Uterus (tissue), 4 donors: ENCODE measurements around the gene THAP4. TPM values are rescaled to one million over a fixed set of nuclear protein-coding genes. Genes with fewer than 3 reads are reported as not detected.

ENCODE experiments used
- DNase-seq, 2 donors: peaks; one replicate each; pipeline ENCODE4 v3.0.0-alpha.2; 2019 to 2020
- H3K27ac ChIP-seq, 2 donors: fragments of 200-600 bp; sonication (generic); 1 replicate in 1 of 2; 2 replicates in 1 of 2; pipeline ENCODE4 v1.5.1; 2016 to 2018
- H3K27me3 ChIP-seq, 2 donors: fragments of 200-600 bp; sonication (generic); one replicate each; pipeline ENCODE4 v1.5.1; 2018 to 2019; ENCODE audit warnings: control low read depth in 1 of 2
- H3K36me3 ChIP-seq, 2 donors: fragments of 200-600 bp; sonication (generic); one replicate each; pipeline ENCODE4 v1.5.1; 2019; ENCODE audit warnings: control low read depth in 1 of 2
- H3K4me1 ChIP-seq, 2 donors: fragments of 200-600 bp; sonication (generic); one replicate each; pipeline ENCODE4 v1.5.1; 2018 to 2019; ENCODE audit warnings: control low read depth in 1 of 2
- H3K4me3 ChIP-seq, 2 donors: fragments of 200-600 bp; sonication (generic); 1 replicate in 1 of 2; 2 replicates in 1 of 2; pipeline ENCODE4 v1.5.1; 2018 to 2019; ENCODE audit warnings: mild to moderate bottlenecking in 1 of 2
- H3K9me3 ChIP-seq, 2 donors: fragments of 200-600 bp; sonication (generic); one replicate each; pipeline ENCODE4 v1.5.1; 2019; ENCODE audit warnings: control low read depth in 1 of 2
- POLR2A ChIP-seq, 2 donors: fragments of 450-650 bp; IDR thresholded peaks; one replicate each; pipeline ENCODE4 v1.6.1; 2016; ENCODE audit warnings: antibody characterized with exemption in 2 of 2, mild to moderate bottlenecking in 1 of 2, moderate library complexity in 1 of 2
- intact Hi-C: fragments of 100-400 bp; cut with DNase I; formaldehyde crosslinking; loops from one replicate; pipeline ENCODE4 v1.15.1; 2023; ENCODE audit warnings: low total_unique reads
- total RNA-seq, 4 donors: library from RNA; depleted of rRNA in 3 of 4; stranded (reverse); fragments of >200 nt in 3 of 4; gene quantifications; one replicate each; pipeline versions ENCODE4 v1.1.0 to v1.2.4, GENCODE V29; 2014 to 2023
- TF ChIP-seq, protein P1 (sequence below), 4 experiments: fragments of 200-600 bp in 2 of 4; fragments of 450-650 bp in 2 of 4; sonication (generic) in 2 of 4; IDR thresholded peaks; one replicate each; pipeline ENCODE4 v1.5.1; 2016 to 2019; ENCODE audit warnings: antibody characterized with exemption in 4 of 4, mild to moderate bottlenecking in 2 of 4, moderate library complexity in 1 of 4
- donor health status: DM: yes; HTN: yes; CAD: no.

THAP4 gene
- total RNA-seq, 4 donors from 2014 or later: 21.2 to 42.7 (median 28.9) TPM

DNA sequence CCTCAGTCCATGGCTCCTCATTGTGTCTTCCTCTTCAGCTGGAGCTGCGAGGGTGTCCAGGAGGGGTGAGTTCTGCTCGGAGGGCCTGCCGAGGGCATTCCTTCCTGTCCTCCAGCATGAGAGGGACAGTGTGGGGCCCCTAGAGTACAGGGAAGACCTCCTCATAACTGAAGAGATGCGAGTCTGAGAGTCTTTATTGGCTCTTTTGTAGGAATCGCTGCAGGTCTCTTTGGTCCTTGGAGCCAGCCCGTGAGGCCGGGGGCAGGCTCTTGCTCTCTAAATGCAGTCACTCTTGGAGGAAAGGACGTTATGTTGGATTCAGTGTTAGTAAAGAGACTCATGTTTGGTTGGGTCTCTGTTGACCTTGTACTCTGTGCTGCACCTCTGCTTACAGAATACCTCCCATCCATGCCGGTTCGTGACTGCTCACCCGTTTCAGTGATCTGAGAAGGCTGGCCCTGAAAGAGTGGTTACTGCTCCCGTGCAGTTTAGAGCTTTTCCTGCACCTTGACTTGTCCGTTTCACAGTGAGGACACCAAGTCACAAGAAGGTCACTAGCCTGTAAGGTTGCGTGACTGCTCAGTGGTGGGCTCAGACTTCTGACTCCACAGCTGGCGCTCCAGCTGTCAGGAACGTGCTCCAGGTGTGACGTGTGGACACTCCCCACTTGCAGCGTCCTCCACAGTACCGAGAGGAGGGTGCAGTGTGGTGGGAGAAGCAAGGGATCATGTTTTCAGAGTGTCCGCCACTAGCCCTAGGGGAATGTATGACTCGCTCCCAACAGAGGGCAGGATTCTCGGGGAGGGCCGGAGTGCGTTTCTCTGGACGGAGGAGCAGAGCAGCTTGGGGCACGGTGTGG, 8.3 kb upstream of the THAP4 start:
- TF ChIP-seq POLR2A (IDR thresholded peaks at IDR 0.05): no peak
- TF ChIP-seq, protein P1, sequence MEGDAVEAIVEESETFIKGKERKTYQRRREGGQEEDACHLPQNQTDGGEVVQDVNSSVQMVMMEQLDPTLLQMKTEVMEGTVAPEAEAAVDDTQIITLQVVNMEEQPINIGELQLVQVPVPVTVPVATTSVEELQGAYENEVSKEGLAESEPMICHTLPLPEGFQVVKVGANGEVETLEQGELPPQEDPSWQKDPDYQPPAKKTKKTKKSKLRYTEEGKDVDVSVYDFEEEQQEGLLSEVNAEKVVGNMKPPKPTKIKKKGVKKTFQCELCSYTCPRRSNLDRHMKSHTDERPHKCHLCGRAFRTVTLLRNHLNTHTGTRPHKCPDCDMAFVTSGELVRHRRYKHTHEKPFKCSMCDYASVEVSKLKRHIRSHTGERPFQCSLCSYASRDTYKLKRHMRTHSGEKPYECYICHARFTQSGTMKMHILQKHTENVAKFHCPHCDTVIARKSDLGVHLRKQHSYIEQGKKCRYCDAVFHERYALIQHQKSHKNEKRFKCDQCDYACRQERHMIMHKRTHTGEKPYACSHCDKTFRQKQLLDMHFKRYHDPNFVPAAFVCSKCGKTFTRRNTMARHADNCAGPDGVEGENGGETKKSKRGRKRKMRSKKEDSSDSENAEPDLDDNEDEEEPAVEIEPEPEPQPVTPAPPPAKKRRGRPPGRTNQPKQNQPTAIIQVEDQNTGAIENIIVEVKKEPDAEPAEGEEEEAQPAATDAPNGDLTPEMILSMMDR (IDR thresholded peaks at IDR 0.05): no peak
- intact Hi-C loops: no loop called here
- H3K27me3 ChIP-seq: no peaks in the 10 kb centered on the region
- H3K27ac ChIP-seq: no peak overlapping the region
- H3K4me3 ChIP-seq: no peak overlapping the region
- no peaks in the 10 kb centered on the region for H3K4me1 ChIP-seq
- no peaks in the 10 kb centered on the region for H3K36me3 ChIP-seq
- H3K9me3 ChIP-seq: no peaks in the 10 kb centered on the region
- DNase-seq: no peak

GRCh38 chr2:241641631-241642030, 4.7 kb upstream of the THAP4 start:
- intact Hi-C loops: no loop called here
- no peak for TF ChIP-seq POLR2A (IDR thresholded peaks at IDR 0.05)
- TF ChIP-seq, protein P1 (IDR thresholded peaks at IDR 0.05): no peak
- peaks cover 7 to 13% of the 10 kb centered on the region in 2 donors for H3K4me1 ChIP-seq

GRCh38 chr2:241640165-241640795, 3.3 kb upstream of the THAP4 start:
- H3K4me1 ChIP-seq: peaks cover 7 to 13% of the 10 kb centered on the region in 2 donors
- DNase-seq: no peak
- no peaks in the 10 kb centered on the region for H3K27me3 ChIP-seq
- H3K4me3 ChIP-seq: no peak overlapping the region
- no peak for TF ChIP-seq POLR2A (IDR thresholded peaks at IDR 0.05)
- TF ChIP-seq, protein P1 (IDR thresholded peaks at IDR 0.05): no peak
- H3K9me3 ChIP-seq: no peaks in the 10 kb centered on the region
- no peak overlapping the region for H3K27ac ChIP-seq
- no peaks in the 10 kb centered on the region for H3K36me3 ChIP-seq
- intact Hi-C loops: no loop called here

More at GRCh38 chr2:241641631-241642030, 4.7 kb upstream of the THAP4 start:
- DNase-seq: no peak
- Histone ChIP-seq H3K27ac (no peak overlapping the region), H3K36me3 (no peaks in the 10 kb centered on the region), H3K4me3 (no peak overlapping the region), H3K27me3 (no peaks in the 10 kb centered on the region), H3K9me3 (no peaks in the 10 kb centered on the region)

GRCh38 chr2:241639385-241639784, 2.4 kb upstream of the THAP4 start:
- peaks cover 7 to 13% of the 10 kb centered on the region in 2 donors for H3K4me1 ChIP-seq
- H3K36me3 ChIP-seq: no peaks in the 10 kb centered on the region
- intact Hi-C loops: no loop called here
- H3K4me3 ChIP-seq: no peak overlapping the region
- no peak for DNase-seq
- H3K9me3 ChIP-seq: no peaks in the 10 kb centered on the region
- no peak overlapping the region for H3K27ac ChIP-seq
- TF ChIP-seq, protein P1 (IDR thresholded peaks at IDR 0.05): no peak
- no peak for TF ChIP-seq POLR2A (IDR thresholded peaks at IDR 0.05)
- H3K27me3 ChIP-seq: no peaks in the 10 kb centered on the region

GRCh38 chr2:241638940-241639339, 2.0 kb upstream of the THAP4 start:
- Histone ChIP-seq H3K4me1 (peaks cover 7 to 13% of the 10 kb centered on the region in 2 donors), H3K27ac (no peak overlapping the region), H3K27me3 (no peaks in the 10 kb centered on the region), H3K4me3 (no peak overlapping the region), H3K36me3 (no peaks in the 10 kb centered on the region), H3K9me3 (no peaks in the 10 kb centered on the region)
- TF ChIP-seq, protein P1 (IDR thresholded peaks at IDR 0.05): no peak
- no peak for TF ChIP-seq POLR2A (IDR thresholded peaks at IDR 0.05)
- intact Hi-C loops: no loop called here
- DNase-seq: no peak
